Neural progenitor cell (in vitro differentiated cells): ENCODE data around the gene TEX19. TPM values are rescaled to one million over a fixed set of nuclear protein-coding genes. Genes with fewer than 3 reads are reported as not detected.
A peak's percentile ranks its signal among the peaks of the same experiment; 100 is the strongest.

ENCODE experiments used
- DNase-seq: peaks from one replicate; pipeline ENCODE4 v3.0.0-alpha.2; 2016; ENCODE audit warnings: low spot score
- H2AFZ ChIP-seq: fragments of 200-600 bp; sonication (generic); replicated peaks from 2 replicates; pipeline ENCODE4 v1.6.1; 2016; ENCODE audit warnings: antibody characterized with exemption
- H3F3A ChIP-seq: fragments of 200-600 bp; sonication (generic); 2 replicates; pipeline ENCODE4 v1.6.1; 2016; ENCODE audit warnings: antibody characterized with exemption, low read depth
- H3K27ac ChIP-seq: fragments of 200-600 bp; sonication (generic); 2 replicates; pipeline ENCODE4 v1.5.1; 2016; ENCODE audit warnings: mild to moderate bottlenecking
- H3K27me3 ChIP-seq: fragments of 200-600 bp; sonication (generic); 2 replicates; pipeline ENCODE4 v1.6.1; 2016; ENCODE audit warnings: mild to moderate bottlenecking, moderate library complexity
- H3K36me3 ChIP-seq: fragments of 200-600 bp; sonication (generic); 2 replicates; pipeline ENCODE4 v1.5.1; 2016
- H3K4me1 ChIP-seq: fragments of 200-600 bp; sonication (generic); 2 replicates; pipeline ENCODE4 v1.6.1; 2016; ENCODE audit warnings: mixed run types
- H3K4me2 ChIP-seq: fragments of 200-600 bp; sonication (generic); 2 replicates; pipeline ENCODE4 v1.6.1; 2016
- H3K4me3 ChIP-seq: fragments of 200-600 bp; sonication (generic); 2 replicates; pipeline ENCODE4 v1.5.1; 2016
- H3K79me2 ChIP-seq: fragments of 200-600 bp; sonication (generic); 2 replicates; pipeline ENCODE4 v1.6.1; 2016; ENCODE audit warnings: low read depth
- H3K9ac ChIP-seq: fragments of 200-600 bp; sonication (generic); 2 replicates; pipeline ENCODE4 v1.6.1; 2016
- H3K9me3 ChIP-seq: fragments of 200-600 bp; sonication (generic); 2 replicates; pipeline ENCODE4 v1.5.1; 2016; ENCODE audit warnings: low read depth
- H4K20me1 ChIP-seq: fragments of 200-600 bp; sonication (generic); 2 replicates; pipeline ENCODE4 v1.6.1; 2016; ENCODE audit warnings: low read depth
- H3K27ac Mint-ChIP-seq: 3 replicates; pipeline ENCODE4 v1.8.0; 2021; ENCODE audit warnings: mixed read lengths
- H3K27me3 Mint-ChIP-seq: 2 replicates; pipeline ENCODE4 v1.8.0; 2022; ENCODE audit warnings: low read depth, mild to moderate bottlenecking, inconsistent platforms, moderate library complexity, mixed read lengths; ENCODE audit not compliant: insufficient read depth
- H3K36me3 Mint-ChIP-seq: 3 replicates; pipeline ENCODE4 v1.8.0; 2021; ENCODE audit warnings: mixed read lengths
- H3K4me1 Mint-ChIP-seq: 3 replicates; pipeline ENCODE4 v1.8.0; 2021; ENCODE audit warnings: mixed read lengths
- H3K4me3 Mint-ChIP-seq: 3 replicates; pipeline ENCODE4 v1.8.0; 2021; ENCODE audit warnings: mild to moderate bottlenecking, moderate library complexity, mixed read lengths
- H3K9me3 Mint-ChIP-seq: 3 replicates; pipeline ENCODE4 v1.8.0; 2020; ENCODE audit warnings: mixed read lengths
- CTCF ChIP-seq: fragments of 200-600 bp; sonication (generic); IDR thresholded peaks from 2 replicates; pipeline ENCODE4 v1.5.1; 2017; ENCODE audit warnings: antibody characterized with exemption, mild to moderate bottlenecking
- EZH2 ChIP-seq: fragments of 200-600 bp; sonication (generic); IDR thresholded peaks from 2 replicates; pipeline ENCODE4 v1.6.1; 2017; ENCODE audit warnings: antibody characterized with exemption, mild to moderate bottlenecking, moderate library complexity
- EZH2phosphoT487 ChIP-seq: fragments of 200-600 bp; sonication (generic); IDR thresholded peaks from 2 replicates; pipeline ENCODE4 v1.6.1; 2017; ENCODE audit warnings: antibody characterized with exemption
- total RNA-seq: library from RNA; depleted of rRNA; stranded (reverse); fragments of >200 nt; gene quantifications from 2 replicates; pipeline ENCODE4 v1.2.3, GENCODE V29; 2015; ENCODE audit warnings: low replicate concordance

TEX19 gene
- total RNA-seq, 1 donor from 2014 or later: not detected

GRCh38 chr17:82386881-82387704, 28.0 kb downstream of the TEX19 start:
- Histone ChIP-seq H3K27me3 (no peaks in the 10 kb centered on the region), H3K79me2 (no peaks in the 10 kb centered on the region), H3F3A (peaks cover 10% of the 10 kb centered on the region), H3K9me3 (no peaks in the 10 kb centered on the region), H3K4me1 (peaks cover 16% of the 10 kb centered on the region), H4K20me1 (no peaks in the 10 kb centered on the region), H3K27ac (no peak overlapping the region), H3K36me3 (no peaks in the 10 kb centered on the region), H2AFZ (no peak overlapping the region), H3K4me3 (no peak overlapping the region), H3K4me2 (no peak overlapping the region), H3K9ac (no peak overlapping the region)
- Mint-ChIP-seq H3K36me3 (peaks cover 3% of the 10 kb centered on the region), H3K4me1 (peaks cover 15% of the 10 kb centered on the region), H3K4me3 (no peak overlapping the region), H3K27me3 (peaks cover 12% of the 10 kb centered on the region), H3K27ac (peak overlapping the region; percentile 13), H3K9me3 (no peaks in the 10 kb centered on the region)
- no peak for DNase-seq
- TF ChIP-seq EZH2phosphoT487: no peak
- TF ChIP-seq EZH2: no peak
- no peak for TF ChIP-seq CTCF

GRCh38 chr17:82387705-82388106, 28.7 kb downstream of the TEX19 start:
- Mint-ChIP-seq H3K27ac (peak overlapping the region; percentile 13), H3K4me3 (no peak overlapping the region), H3K27me3 (peaks cover 12% of the 10 kb centered on the region), H3K4me1 (peaks cover 15% of the 10 kb centered on the region), H3K36me3 (peaks cover 3% of the 10 kb centered on the region), H3K9me3 (no peaks in the 10 kb centered on the region)
- Histone ChIP-seq H3K4me1 (peaks cover 16% of the 10 kb centered on the region), H4K20me1 (no peaks in the 10 kb centered on the region), H3K79me2 (no peaks in the 10 kb centered on the region), H3K4me2 (no peak overlapping the region), H3F3A (peaks cover 10% of the 10 kb centered on the region), H3K27me3 (no peaks in the 10 kb centered on the region), H3K9ac (no peak overlapping the region), H3K9me3 (no peaks in the 10 kb centered on the region), H2AFZ (no peak overlapping the region), H3K4me3 (no peak overlapping the region), H3K36me3 (no peaks in the 10 kb centered on the region), H3K27ac (no peak overlapping the region)
- DNase-seq: no peak
- TF ChIP-seq EZH2phosphoT487 (no peak), EZH2 (no peak), CTCF (no peak)

- H3K9me3 ChIP-seq: no peaks in the 10 kb centered on the region
- no peak overlapping the region for H3K27ac Mint-ChIP-seq
Observed at GRCh38 chr17:82388223-82388921, 29.3 kb downstream of the TEX19 start.

More at GRCh38 chr17:82388223-82388921, 29.3 kb downstream of the TEX19 start:
- TF ChIP-seq EZH2 (no peak), CTCF (peak; percentile 8)
- Histone ChIP-seq H3K36me3 (no peaks in the 10 kb centered on the region), H3K4me1 (peaks cover 16% of the 10 kb centered on the region), H3K9ac (no peak overlapping the region), H3K4me3 (no peak overlapping the region), H4K20me1 (no peaks in the 10 kb centered on the region), H3K4me2 (no peak overlapping the region), H3K79me2 (no peaks in the 10 kb centered on the region), H3F3A (peaks cover 10% of the 10 kb centered on the region), H3K27ac (no peak overlapping the region), H3K27me3 (no peaks in the 10 kb centered on the region), H2AFZ (no peak overlapping the region)
- Mint-ChIP-seq H3K27me3 (peaks cover 12% of the 10 kb centered on the region), H3K9me3 (no peaks in the 10 kb centered on the region), H3K36me3 (peaks cover 4% of the 10 kb centered on the region), H3K4me1 (peaks cover 15% of the 10 kb centered on the region), H3K4me3 (no peak overlapping the region)
- DNase-seq: peak; percentile 39
